NCI-H1105 treated with DMSO at 0.1 percent for 48 hours (cell line): ENCODE results near the gene CCR2.
"Not testable (repeated sequence)": the region's sequence is repeated elsewhere in the genome, so short reads cannot be mapped to it uniquely, and the experiment has no call there.

Experiments
- DNase-seq: peaks from one replicate; lab custom pipeline; 2025; lab: John Stamatoyannopoulos, UW

The CCR2 gene

DNA sequence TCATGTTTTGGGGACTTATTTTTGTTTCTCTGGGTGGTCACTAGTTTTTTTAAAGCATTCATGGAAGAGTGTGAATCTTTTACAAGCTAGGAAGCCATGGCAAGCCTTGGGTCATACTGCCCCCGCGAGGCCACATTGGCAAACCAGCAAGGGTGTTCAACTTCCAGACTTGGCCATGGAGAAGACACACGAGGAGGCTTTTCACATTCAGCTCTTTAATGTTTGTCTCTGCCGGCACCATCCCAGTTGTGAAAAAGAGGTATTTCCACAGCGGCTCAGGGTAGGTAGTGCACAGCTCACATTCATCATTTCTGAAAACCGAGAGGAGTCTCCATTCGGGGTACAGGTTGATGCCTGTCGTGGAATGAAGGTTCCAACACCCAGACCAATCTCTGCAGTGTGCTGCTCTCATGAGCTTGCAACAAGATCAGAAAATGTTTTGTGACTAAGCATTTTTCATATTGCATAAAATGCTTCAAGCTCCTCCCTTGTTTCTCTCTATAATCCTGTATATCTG, 24.6 kb downstream of the CCR2 start:
- no peak for DNase-seq

DNA sequence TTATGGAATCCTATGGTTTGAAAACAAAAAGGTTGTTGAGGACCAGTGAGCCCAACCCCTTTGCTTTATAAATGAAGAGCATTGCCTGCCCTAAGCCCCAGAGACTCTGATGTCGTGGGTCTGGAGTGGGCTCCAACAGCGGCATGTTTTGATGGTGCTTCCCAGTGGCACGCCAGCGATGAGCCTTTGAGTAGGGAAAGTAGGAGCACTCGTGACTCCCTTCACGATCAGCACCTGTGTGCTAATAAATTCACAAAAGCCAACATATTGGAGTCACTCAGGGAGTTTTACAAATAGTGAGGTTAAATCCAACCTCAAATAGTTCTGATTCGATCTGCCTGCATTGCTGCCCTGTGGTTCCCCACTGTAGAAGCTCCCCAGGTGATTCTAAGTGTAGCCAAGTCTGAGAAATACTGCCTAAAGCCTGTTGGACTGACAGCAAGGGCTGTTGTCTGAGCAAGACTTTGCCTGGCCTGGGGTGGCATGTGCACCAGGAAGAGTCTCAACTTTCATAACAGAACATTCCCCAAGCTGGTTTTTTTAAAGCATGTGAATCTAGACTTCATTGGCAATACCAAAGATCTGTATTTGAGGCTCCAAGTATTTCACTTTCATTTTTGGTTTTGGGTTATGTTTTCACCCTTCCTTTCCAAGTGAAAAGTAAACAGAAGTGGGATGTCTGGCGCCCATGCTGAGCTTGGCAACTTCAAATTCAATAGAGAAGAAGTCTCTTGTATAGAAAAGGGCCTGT, 26.7 kb downstream of the CCR2 start:
- DNase-seq, result no peak

DNA sequence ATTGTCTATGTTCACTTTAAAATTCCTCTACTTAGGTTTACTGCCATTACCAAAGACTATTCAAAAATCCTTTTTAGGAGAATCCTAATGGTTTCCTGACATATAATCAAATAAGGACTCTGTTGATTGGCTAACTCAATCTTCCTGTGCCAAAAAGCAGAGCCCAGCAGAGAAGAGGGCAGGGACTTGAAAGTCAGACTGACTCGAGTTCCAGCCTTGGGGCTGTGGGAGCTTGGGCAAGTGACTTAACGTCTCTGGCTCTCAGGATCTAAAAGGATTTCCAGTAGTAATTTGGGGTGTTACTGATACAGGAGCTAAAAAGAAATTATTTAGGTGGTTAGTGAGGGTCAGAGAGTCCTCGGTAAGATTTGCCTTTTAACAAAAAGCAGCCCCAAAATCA, 27.7 kb downstream of the CCR2 start:
- no peak for DNase-seq

DNA sequence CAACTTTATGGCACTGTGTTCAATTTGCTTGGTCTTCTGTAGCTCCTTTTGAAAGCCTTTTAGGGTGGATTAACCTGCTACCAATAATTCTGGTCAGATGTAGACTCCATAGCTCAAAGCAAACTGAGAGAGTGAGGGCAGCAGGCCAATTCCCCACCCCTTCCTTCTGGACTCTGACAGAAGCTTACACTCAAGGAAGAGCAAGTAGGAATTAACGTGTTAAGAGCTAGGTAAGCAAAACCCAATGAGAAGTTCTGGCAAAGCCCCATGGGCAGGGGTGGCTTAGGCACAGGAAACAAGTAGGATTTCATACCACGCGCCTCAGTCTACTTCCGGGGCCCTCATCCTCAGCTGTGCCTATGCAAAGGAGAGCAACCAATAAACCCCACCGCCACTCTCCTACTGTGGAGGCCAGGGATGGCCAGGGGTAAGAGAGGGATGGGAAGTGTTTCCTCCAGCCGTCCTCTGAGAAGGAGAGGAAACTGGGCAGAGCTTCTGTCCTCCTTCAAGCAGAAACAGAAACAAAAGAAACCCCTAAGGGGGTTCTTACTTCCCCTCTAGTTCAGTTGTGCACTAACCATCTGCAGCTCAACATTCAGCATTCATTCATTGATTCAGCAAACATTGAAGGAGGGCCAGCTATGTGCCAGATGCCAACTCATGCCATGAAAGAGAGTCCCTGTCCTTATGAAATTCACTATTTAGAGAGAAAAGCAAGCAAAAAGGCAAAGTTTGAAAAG, 29.5 kb downstream of the CCR2 start:
- no peak for DNase-seq

DNA sequence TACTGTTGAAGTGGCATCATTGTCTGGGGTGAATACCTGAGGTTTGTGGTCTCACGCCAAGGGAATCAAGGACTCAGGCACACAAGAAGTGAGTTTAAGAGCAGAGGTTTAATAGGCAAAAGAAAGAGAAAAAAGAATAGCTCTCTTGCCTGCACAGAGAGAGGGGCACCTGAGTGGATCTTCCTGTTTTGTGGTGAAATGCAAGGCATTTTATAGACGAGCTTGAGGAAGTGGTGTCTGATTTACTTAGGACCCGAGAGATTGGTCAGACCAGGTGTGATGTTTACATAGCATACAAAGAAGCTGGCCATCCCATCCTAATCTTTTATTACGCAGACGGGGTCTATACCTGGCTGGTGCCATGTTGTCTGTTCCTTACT, 30.0 kb downstream of the CCR2 start:
- no peak for DNase-seq

DNA sequence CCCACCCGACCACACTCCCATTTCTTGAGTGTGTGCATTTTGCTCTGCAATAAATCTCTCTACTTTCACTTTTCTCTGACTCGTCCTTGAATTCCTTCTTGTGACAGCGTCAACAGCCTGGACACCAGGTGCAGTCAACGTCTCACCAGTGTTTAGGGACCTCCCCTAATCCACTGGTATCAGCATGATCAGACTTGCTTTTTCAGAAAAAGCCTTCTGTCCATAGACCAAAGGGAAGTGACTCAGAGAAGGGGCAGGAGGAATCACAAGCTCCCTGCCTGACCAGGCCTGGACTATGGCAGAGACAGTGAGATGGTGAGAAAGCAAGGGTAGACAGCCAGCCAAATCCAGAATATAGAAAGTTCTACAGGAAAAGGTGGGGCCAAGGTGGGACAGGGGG, 32.3 kb downstream of the CCR2 start:
- peak; percentile 11 for DNase-seq

DNA sequence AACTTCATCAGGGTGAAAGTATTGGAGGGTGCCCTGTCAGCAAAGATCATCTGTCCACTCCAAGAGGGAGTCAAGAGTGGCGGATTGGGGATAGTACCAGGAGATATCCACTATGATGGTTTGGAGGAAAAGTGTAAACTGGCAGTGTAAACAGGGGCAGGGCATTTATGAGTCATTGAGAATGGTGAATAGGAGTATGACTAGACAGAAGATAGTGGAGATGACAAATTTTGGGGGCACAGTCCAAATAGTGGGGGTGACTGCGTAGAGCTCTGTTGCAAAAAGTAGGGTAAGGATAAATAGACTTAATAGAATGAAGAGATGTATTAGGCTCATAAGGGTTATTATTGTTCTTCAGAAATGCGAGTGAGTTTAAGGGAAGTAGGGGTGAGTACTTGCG, 34.9 kb downstream of the CCR2 start:
- DNase-seq, result not testable (repeated sequence)

DNA sequence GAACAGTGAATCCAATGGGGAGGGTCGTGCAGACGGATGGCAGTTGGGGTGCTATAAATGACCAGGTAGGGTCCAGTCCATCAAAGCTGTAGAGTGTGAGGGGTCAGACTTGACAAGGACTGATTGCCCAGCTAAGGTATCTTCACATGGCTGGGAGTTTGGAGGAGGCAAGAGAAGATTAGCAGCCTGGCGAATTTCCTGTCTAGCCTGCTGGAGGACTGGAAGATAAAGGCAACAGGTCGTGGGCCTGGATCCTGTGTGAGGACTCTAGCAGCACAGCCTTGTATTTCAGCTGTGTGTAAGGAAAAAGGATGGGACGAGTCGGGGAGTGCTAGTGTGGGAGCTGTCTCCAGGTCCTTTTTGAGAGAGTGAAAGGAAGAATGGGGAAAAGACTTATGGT, 35.4 kb downstream of the CCR2 start:
- no peak for DNase-seq

DNA sequence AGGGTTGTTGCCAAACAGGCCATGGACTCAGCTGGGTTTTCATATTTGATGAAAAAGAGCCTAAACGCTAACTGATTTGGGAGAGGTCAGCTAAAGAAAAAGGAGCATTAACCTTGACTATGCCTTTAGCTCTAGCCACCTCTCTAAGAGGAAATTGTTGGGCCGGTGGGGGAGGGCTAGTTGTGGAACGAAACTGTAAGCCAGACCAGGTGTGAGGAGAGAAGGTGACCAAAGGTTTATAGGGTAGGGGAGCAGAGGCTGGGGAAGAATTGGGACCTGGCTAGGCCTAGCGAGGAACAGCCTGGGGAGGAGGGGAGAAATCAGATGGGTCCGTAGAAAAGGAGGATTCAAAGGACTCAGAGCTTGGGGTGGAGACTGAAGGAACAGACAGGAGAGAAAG, 37.6 kb downstream of the CCR2 start:
- DNase-seq, result not testable (repeated sequence)

DNA sequence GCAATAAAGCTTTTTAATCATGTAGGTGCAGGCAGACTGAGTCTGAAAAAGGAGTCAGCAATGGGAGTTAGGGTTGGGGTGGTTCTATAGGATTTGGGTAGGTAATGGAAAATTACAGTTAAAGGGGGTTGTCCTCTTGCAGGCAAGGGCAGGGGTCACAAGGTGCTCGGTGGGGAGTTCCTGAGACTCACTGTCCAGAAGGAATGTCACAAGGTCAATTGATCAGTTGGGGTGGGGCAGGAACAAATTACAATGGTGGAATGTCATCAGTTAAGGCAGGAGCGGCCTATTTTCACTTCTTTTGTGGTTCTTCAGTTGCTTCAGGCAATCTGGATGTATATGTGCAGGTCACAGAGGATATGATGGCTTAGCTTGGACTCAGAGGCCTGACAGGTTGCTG, 39.1 kb downstream of the CCR2 start:
- no peak for DNase-seq

DNA sequence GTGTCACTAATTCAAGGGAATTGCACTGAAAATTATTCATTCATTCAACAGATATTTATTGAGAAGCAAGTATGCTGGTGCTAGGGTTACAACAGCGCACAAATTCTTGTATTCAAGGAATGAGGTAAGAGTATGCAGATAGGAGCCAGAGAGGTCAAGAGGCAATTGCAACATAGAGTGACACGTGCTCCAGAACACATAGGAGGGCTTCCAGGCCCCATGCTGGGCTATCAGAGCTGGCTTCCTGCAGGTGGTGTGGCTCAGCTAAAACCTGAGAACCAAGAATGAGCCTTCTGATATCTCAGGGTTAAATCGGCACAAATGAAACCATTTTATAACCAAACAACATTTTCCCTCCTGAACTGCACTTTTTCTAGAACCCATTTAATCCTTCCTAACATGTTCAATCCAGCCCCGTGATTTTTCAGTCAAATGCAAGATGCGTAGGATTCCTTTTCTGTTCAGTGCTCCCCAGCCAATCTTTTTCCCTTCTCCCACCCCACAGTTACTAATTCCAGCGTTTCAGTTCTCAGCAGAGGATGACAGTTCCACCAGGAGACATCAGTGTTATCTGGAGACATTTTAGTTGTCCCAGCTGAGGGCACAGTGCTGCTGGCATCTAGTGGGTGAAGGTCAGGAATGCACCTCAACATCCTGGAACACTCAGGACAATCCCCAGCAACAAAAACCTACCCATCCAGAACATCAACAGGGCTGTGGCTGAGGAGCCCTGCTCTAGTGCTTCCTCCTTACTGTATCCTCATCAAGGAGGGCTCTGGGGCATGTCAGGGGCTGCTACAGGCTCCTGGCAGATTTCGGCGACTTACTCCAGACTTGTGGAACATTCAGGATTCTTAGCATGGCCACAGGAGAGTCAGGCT, 39.9 kb downstream of the CCR2 start:
- no peak for DNase-seq

DNA sequence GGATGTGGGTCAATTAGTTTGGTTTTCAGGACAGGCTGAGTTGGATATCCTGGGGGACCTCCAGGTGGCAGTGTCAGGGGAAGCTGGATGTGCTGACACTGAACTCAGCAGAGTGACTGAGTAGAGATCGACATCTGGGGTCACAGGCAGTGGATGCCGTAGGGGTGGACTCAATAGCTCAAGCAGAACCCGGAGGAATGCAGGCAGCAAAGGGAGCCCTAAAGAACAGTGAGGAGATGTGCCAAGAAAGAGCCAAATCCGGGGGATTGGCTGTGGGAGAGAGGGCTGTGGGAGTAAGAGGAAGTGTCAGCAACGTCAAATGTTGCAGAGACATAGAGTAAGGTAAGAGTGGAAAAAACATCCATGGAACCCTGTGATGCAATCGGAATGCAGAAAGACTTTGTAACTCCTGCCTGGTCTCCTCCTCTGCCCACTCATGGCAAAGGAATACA, 41.3 kb downstream of the CCR2 start:
- no peak for DNase-seq

DNA sequence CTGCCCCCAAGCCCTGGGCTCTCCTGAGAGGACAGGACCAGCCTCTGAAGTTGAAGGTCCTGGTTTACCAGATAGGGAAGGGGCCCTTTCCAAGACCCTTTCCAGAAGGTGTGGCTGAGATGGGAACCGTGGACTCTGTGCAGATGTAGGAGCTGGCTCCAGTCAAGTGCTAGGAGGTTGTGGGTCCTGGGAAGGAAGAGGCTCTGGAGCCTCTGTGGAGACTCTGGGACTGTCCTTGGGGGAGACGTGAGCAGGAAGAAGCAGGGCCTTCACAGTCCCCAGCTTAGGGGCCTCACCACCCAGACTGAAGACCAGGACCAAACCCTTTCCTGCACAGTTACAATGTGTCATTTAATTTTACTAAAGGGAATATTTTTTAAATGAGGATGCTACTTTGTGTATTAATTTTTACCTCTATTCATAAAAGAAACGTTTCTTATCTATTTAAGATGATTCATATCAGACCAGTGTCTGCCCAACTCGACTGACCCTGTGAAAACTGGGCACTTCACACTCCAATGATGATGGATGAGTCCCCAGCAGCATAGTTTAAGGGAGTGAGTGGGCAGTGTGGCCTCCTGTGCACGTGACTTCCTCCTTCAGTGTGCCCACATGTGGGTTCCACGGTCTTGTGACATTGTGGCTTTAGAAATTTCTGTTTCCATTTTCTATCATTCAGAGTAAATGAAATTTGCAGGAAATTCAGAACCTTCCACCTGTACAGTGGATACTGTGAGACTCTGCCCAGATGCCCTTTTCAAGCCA, 42.0 kb downstream of the CCR2 start:
- DNase-seq, result no peak

DNA sequence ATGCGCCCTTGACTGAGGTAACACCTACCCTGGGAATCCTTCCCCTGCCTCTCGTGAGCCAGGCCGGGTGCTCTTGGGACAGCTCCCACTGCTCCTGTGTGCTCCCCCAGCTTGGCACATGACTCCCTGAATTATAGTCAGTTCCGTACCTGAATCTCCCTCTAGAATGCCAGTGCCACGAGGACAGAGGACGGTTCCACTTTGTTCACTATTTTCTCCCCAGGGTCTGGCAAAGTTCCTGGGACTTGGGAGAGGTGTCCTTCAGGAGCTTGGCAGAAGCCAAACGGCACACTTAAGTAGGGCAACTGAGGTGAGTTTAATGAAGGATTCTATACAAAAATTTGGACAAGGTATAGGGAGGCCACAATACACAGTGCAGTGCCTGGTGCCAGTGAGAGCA, 43.2 kb downstream of the CCR2 start:
- no peak for DNase-seq

DNA sequence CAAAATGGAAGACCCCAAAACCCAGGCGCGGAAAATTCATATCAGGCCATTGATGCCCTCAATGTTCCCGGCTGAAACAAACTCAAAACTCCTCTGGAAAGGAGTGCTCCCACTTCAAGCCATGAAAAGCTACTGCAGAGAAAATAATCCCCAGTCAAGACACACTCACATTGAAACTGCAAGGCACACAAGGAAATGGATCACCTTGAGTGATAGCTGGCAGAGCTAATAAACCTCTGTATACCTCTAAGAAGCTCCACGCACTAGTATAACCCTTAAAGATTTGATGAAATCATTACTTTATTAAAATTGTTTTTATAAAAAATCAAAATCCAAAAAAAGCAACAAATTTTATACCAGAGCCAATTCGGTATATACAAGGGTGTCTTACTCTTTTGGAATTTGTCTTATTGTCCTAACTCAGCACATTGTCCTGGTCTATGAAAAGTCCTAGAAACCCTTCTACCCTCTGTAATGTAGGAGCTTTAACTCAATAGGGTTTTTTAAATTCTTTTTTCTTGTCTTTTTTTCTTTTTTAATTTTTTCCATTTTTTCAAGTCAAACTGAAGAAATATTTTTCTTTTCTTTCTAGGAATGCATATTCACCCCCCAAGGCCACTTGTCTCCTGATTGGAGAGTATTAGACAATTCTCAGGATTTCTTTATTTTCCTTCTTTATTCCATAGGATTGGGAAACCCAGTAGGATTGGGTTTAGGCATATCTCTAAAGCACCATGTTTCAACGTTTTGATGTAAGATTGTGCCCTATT, 44.5 kb downstream of the CCR2 start:
- no peak for DNase-seq

DNA sequence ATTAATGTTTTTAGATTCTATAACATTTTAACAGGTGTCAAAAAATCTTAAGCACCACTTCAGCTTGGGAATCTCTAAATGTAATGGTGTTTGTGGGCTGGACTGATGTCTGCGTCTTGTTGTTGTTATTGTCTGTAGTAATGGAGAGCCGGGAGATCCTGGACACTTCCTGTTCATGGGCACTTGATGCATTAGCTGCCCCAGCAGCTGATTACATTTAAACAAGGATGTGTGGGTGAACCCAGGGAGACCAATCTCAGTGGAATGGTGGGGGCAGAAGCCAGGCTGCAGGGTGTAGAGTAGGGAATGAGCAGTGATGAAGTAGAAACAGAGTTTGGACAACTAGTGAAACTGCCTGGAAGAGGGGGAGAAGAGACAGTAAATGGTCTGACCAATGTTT, 45.2 kb downstream of the CCR2 start:
- no peak for DNase-seq

DNA sequence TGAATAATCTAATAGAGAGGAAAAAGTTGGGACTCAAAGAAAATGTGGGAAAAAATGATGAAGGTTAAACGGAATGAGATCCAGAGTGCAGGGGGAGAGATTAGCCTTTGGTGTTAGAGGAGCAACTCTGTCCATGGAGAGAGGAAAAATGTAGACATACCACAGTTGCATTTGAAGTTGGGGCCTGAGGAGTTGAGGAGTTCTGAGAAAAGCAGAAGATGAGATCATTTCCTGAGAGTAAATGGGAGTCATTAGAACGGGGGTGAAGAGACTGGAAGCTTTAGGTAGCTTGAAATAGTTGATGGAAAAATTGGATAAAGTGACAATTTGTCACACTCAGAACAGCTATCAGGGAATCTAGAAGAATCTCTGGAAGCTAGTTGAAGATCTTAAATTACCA, 45.6 kb downstream of the CCR2 start:
- DNase-seq, result no peak

DNA sequence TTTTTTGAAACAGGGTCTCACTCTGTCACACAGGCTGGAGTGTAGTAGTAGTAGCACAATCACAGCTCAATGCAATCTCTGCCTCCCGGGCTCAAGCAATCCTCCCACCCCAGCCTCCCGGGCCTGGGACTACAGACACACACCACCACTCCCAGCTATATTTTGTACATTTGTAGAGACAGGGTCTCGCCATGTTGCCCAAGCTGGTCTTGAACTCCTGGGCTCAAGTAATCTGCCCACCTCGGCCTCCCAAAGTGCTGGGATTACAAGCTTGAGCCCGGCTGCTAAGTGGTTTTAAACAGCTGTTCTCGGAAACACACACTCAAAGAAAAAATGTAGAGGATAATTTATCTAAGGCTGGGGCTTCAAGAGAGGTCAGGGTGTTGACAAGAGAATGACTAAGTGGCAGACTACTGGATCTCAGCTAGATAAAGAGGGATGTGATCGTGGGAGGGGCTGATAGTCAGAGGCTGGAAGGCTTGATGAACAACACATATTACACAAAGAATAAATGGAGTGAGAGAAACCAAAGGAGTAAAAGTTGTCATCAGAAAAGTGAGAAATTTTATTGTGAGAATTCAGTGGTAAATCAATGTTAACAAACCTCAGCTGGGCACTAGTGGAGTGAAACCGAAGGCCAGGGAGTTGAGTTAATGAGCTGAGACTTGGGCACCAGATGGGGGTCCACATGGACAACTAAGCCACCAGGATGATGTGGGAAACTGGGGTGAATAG, 46.3 kb downstream of the CCR2 start:
- no peak for DNase-seq

DNA sequence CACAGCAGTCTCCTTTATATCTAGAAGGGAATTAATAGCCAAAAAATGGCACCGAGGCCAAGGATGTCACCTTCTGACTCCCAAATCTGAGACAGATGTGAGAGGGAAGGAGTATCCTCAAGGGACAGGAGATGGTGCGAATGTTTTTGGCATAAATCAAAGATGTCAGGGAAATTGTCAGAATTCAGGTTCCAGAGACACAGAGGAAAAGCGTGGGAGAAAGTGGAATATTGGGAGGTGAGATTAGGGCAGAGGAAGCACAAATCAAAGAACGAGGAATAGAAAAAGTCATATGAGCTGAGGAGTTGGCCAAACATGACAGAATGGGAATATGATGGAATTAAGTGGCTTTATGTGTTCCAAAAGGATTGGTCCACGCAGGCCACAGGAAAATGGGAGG, 46.9 kb downstream of the CCR2 start:
- no peak for DNase-seq

DNA sequence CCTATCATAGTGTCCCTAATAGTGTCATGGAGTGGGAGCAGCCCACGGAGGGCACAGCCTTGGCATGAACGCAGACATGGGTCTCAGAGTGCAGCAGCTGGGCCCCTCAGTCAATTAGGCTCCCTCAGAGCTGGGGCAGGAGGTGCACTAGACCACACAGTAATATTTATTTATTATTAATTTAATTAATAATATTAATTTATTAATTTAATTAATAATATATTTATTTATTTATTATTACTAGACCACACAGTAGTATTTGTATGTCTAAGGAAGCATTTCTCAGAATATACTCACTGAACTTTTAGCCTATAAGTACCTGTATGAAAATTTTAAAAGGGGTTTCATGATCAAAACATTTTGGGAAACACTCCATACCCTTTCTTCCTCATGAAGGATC, 47.7 kb downstream of the CCR2 start:
- no peak for DNase-seq
